Amniotic stem cell (primary cell): ENCODE data around the gene ATP10B.
"Not testable (repeated sequence)": the region's sequence is repeated elsewhere in the genome, so short reads cannot be mapped to it uniquely, and the experiment has no call there.

ENCODE experiments used
- DNase-seq: peaks from one replicate; lab custom pipeline; 2025; lab: John Stamatoyannopoulos, UW

The ATP10B gene

GRCh38 chr5:160749682-160750081, 102.3 kb downstream of the ATP10B start:
- no peak for DNase-seq

DNA sequence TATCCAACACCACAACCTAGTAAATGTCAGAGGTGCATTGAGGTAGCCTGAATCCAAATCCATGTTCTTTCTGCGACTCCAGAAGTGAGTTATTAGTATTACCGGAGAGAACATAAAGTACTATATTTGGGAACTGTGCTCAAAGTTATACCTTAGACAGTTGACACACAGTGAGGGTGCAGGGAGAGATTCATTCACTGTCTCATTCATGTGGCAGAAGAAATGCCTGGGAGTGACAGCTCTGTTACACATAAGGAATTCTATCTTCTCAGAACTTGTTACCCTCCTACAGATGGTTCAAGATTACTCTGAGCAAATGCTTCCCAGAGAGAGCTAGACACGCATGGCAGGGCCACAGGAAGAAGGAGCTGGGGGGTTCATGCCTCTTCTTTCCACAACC, 103.0 kb downstream of the ATP10B start:
- no peak for DNase-seq

DNA sequence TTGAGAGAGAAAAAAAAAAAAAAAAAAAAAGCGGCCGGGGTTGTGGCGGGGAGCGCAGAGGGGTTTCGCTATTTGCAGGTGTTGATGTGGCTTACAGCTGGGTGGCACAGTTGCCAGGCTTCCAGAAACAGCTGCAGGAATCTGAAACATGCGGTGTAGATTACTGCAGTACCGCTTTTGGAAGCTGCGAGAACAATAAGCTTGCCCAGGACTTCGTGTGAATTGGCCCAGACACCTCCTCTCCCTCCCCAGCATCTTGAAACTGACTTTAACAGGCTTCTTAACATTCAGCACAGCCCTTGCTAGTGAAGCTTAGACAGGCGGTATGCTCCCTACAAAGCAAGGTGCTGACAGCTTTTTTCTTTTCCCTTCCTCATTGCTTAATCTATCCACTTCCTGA, 104.0 kb downstream of the ATP10B start:
- no peak for DNase-seq

DNA sequence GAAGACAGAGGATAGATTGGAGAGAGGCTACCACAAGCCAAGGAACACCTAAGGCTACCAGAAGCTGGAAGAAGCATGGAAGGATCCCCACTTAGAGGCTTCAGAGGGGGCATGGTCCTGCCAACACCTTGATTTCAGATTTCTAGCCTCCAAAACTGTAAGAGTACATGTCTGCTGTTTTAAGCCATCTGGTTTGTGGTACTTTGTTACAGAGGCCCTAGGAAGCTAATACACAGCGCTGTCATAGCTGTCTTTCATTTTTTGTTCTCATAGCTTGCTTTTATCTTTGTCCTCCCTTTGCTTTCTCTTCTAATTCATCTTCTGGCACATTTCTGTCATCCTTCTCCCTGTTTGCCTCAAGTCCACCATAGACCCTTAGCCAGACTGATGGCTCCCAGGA, 104.5 kb downstream of the ATP10B start:
- no peak for DNase-seq

- DNase-seq, result no peak
Measured at GRCh38 chr5:160744268-160745101, 107.5 kb downstream of the ATP10B start.

- DNase-seq, result no peak
Measured at GRCh38 chr5:160743027-160743426, 109.0 kb downstream of the ATP10B start.

- no peak for DNase-seq
Measured at GRCh38 chr5:160742446-160742845, 109.6 kb downstream of the ATP10B start.

DNA sequence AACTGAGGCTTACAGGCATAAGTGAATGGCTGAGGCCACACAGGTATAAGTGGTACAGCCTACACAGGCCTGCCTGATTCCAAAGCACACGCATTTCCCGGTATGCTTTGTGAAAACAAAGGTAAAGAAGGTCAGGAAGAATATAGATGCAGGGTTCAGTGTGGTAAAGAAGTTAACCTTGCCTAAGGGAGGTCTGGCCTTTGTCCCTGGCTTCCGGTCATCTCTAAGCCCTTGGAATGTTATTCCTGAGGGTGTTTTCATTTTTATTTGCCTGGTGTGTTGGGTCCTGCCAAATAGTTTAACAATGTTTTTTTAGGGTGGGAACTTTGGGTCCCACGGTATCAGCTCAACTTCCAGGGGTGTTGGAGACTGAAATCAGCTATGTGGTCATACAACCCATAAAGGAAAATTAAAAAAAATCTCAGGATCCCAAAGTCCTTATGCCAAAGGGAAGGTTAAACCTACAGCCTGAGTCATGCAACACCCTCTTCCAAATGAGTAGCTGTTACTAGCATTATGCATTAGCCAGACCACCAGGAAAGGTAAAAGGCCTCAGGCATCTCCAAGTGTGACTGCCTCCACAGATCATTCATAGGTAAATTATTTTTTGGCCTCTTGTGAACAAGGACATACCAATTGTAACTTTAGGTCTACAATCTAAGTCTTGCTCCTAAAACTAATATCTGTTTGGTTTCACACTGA, 124.6 kb downstream of the ATP10B start:
- DNase-seq, result no peak

GRCh38 chr5:160726721-160727120, 125.3 kb downstream of the ATP10B start:
- DNase-seq, result no peak

GRCh38 chr5:160720822-160721221, 131.2 kb downstream of the ATP10B start:
- DNase-seq, result no peak

GRCh38 chr5:160715508-160715907, 136.5 kb downstream of the ATP10B start:
- DNase-seq, result not testable (repeated sequence)

DNA sequence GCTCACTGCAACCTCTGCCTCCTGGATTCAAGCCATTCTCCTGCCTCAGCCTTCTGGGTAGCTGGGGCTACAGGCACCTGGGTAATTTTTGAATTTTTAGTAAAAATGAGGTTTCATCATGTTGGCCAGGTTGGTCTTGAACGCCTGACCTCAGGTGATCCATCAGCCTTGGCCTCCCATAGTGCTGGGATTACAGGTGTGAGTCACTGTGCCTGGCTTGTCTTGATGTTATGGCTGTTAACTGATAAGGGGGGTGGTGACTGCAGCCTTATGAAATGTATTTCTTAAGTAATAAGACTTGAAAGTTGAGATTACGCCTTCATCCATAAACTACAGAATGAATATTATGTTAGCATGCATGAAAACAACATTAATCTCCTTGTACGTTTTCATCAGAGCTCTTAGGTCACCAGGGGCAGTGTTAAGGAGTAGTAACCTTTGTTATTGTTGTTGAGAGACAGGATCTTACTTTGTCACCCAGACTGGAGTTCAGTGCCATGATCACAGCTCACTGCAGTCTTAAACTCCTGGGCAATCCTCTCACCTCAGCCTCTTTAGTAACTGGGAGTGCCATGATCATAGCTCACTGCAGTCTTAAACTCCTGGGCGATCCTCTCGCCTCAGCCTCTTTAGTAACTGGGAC, 148.3 kb downstream of the ATP10B start:
- no peak for DNase-seq

DNA sequence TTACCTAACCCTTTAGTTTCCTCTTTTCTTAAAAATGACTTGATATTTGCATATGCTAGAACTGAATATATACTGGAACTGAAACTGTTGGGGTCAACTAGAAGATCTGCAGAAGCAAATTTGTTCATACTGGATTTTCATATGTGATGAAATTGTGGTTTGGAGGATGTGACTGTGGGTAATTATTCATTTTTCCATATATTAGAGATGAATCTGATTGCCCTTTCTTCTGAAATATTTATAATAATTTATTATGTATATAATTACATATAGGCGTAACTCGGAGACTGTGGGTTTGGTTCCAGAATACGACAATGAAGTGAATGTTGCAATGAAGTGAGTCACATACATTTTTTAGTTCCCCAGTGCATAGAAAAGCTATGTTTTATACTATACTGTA, 149.1 kb downstream of the ATP10B start:
- no peak for DNase-seq

GRCh38 chr5:160702311-160702803, 149.7 kb downstream of the ATP10B start:
- DNase-seq, result no peak

GRCh38 chr5:160701403-160701802, 150.6 kb downstream of the ATP10B start:
- no peak for DNase-seq

DNA sequence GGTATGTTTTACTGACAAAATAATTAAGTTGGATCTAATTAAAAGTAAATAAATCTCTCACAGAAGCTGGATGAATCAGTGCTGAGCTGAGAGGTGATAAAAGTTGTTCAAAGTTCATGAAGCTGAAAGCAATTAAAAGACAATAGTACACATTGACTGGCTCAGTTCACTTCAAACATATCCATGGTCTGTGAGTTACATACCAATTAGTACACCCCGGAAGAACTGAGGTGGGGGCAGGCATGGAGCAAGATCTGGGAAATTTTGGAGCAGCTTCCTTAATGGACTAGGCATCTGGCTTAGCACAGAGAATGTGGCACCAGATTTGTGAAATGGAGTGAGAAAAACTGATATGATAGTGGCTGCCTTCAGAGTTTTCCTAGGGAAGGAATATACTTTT, 152.7 kb downstream of the ATP10B start:
- no peak for DNase-seq

GRCh38 chr5:160697281-160697680, 154.7 kb downstream of the ATP10B start:
- no peak for DNase-seq

DNA sequence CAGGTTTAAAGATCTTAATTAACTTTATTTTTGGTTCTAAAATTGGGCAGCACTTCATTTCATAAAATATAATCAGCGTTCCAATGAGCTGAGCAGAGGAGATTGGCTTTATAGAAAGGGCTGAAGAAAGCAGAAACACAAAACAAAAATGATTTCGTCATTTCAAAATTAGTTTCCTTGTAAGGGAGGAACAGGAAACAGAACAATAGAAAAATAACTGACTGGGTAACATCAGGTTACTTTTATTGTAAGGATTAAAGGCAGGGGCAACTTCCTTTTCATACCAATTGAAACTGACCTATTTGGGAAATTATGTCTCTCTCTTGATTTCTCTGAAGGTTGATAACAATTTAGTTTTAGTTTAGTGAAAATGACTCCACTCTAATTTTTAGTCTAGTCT, 157.1 kb downstream of the ATP10B start:
- DNase-seq, result no peak

- no peak for DNase-seq
Measured at GRCh38 chr5:160693831-160694465, 158.1 kb downstream of the ATP10B start.

DNA sequence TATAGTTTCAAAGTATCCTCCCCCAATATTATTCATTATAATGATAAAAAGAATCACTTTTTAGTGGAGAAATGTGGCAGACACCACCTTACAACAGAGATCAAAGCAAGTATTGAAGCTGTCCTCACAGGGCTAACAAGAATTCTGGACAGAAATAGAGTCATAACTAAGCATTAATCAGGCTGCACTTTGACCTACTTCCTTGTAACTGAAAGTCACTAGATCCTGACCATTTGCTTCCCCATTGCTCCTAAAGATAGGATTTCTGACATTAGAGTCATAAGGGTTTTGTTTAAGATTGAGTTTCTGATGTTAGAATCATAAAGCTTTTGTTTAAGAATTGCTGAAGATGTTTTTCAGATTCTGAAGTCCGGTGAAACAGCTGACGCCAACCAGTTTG, 159.7 kb downstream of the ATP10B start:
- DNase-seq, result no peak

DNA sequence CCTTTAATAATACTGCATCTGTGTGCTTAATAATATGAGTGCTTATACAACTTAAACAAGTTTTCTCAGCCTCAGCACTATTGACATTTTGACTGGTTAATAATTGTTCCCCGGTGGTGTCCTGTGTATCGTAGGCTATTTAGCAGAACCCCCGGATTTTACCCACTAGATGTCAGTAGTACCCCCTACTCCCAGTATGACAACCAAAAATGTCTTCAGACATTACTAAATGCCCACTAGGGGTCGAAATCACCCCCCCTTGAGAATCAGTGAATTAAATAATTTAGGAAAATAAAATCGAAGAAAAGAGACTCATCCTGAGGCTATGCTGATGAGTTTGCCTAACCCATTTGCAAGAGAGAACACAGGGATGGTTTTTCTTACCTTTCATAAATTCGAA, 166.3 kb downstream of the ATP10B start:
- DNase-seq, result no peak

DNA sequence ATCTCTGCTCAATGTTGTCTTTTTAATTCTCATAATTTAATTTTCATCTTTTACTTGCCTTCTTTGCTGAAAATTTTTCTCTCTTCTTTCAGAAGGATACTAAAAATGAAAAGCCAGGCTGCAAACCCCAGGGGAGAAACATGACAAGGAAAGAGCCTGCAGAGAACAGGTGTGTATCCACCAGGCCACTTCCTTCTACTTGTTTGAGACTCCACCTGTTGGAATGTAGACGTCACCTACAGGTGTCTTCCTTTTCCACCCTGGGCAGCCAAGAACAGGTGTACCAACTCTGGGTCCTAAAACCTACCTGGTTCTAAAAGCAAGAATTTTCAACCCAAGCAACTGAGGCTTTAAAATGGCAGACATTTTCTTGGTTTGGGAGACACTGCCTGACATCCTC, 166.8 kb downstream of the ATP10B start:
- DNase-seq, result no peak
